Measurements from ENCODE around the gene NBPF1. TPM values are rescaled to one million over a fixed set of nuclear protein-coding genes. Genes with fewer than 3 reads are reported as not detected.
"Not testable (repeated sequence)": the region's sequence is repeated elsewhere in the genome, so short reads cannot be mapped to it uniquely, and the experiment has no call there.

Gene NBPF1
- total RNA-seq, 2 donors from 2014 or later = 29.9 to 58.6 TPM

DNA sequence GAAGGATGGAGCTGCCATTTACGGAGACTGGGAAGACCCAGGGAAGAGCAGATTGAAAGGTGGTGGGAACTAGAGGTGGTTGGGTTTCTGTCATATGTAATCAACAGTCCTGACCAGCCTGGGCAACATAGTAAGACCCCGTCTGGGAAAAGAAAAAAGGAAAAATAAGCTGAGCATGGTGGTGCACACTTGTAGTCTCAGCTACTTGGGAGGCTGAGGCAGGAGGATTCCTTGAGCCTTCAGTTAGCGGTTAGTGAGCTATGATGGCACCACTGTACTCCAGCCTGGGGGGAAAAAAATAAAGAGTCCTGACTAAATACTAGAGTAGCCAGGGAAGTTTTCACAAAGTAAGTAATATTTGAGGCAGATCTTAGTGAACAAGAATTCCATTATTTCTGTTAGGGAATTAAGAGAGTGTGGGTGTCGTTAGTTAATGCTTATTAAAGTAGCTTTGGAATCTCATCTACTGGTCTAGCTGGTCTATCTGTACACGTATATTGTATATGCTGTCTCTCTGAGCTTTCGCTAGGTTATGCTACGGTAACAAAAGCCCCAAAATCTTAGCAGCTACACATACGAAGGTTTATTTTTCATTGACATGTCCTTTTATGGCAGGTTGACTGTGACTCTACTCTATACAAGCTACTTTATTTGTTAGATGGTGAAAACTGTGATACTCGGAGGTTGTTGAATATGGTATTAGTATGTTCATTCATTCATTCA, 4.4 kb downstream of the NBPF1 start:
- TF ChIP-seq POLR2A (IDR thresholded peaks at IDR 0.05) = no peak
- TF ChIP-seq, protein P1, sequence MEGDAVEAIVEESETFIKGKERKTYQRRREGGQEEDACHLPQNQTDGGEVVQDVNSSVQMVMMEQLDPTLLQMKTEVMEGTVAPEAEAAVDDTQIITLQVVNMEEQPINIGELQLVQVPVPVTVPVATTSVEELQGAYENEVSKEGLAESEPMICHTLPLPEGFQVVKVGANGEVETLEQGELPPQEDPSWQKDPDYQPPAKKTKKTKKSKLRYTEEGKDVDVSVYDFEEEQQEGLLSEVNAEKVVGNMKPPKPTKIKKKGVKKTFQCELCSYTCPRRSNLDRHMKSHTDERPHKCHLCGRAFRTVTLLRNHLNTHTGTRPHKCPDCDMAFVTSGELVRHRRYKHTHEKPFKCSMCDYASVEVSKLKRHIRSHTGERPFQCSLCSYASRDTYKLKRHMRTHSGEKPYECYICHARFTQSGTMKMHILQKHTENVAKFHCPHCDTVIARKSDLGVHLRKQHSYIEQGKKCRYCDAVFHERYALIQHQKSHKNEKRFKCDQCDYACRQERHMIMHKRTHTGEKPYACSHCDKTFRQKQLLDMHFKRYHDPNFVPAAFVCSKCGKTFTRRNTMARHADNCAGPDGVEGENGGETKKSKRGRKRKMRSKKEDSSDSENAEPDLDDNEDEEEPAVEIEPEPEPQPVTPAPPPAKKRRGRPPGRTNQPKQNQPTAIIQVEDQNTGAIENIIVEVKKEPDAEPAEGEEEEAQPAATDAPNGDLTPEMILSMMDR (IDR thresholded peaks at IDR 0.05) = no peak
- no peak overlapping the region for H3K27ac ChIP-seq
- H3K9me3 ChIP-seq = no peaks in the 10 kb centered on the region
- no peak overlapping the region for H3K4me3 ChIP-seq
- H3K36me3 ChIP-seq = no peaks in the 10 kb centered on the region
- 93% methylated on average over 9 of the region's 9 CpGs for WGBS
- no peak for DNase-seq (ENCODE audit: low spot score)
- H3K4me1 ChIP-seq (replicated peaks) = no peaks in the 10 kb centered on the region
- H3K27me3 ChIP-seq (replicated peaks; ENCODE audit: insufficient read depth) = no peaks in the 10 kb centered on the region
- intact Hi-C loops (cut with DNase I) = no loop called here

DNA sequence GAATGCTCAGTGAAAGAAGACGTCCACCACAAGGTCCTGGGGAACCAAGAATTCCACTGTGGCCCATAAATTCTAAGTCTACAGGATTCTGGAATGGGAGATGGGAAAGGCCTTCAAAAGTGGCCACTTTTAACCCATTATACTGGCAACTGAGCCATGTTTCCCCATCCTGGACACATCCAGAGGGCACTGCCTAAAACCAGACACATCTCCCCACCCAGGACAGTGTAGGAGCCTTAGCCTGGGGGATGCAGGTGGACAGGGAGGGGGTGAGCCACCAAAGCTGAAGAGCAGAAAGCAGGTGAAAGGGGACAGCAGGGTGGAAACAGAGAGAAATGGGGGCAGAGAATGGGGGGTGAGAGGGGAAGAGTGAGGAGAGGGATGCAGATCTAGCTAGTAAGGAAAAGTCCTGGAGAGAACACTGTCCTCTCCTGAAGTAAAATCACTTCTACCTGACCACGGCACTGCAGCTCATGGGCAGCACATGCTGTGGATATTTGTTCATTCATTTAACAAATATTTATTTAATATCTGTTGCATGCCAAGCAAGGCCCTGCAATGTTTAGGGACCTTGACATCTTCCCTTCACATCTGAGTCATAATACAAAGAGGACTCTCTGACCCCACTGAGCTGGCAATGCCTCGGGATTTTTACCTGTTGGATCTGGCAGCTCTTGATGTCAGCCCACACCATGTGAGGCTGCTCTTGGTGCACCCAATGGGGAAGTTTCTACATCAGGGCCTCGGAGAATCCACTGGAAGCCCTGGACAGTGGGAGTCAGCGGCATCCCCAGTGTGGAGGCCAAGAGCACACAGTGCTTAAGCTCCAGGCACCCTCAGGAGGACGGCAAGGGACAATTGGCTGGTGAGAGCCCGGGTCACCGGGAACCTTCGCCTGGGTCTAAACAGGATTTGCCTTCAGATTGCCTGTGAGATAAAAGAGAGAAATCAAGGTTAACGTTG, 5.2 kb downstream of the NBPF1 start:
- H3K9me3 ChIP-seq; intact Hi-C loops (cut with DNase I); H3K4me1 ChIP-seq (replicated peaks); H3K27ac ChIP-seq; H3K36me3 ChIP-seq; DNase-seq (ENCODE audit: low spot score); H3K4me3 ChIP-seq; H3K27me3 ChIP-seq (replicated peaks; ENCODE audit: insufficient read depth): not testable (repeated sequence)
- WGBS = 86% methylated on average over 10 of the region's 10 CpGs

DNA sequence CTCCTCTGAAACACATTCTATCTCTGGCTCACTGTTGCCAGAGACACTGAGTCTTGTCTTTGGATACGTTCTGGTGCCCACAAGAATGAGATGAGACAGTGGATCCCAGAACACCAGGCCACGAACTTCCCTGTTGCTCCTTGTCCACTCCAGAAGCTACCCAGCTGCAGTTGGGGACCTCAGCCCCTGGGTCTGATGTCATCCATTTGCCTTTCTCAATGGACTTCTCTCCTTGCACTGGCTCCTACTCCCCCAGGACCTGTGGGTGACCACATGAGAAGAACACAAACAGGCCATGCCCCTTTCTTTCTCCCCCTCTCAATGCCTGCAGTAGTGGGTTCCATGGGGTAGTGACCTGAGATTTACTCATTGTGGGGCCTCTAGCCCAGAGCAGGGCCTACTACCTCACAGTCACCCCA, 5.9 kb downstream of the NBPF1 start:
- 91% methylated on average over 2 of the region's 2 CpGs for WGBS

GRCh38 chr1:16606666-16607432, 6.5 kb downstream of the NBPF1 start:
- DNase-seq (ENCODE audit: low spot score); H3K4me1 ChIP-seq (replicated peaks); H3K27ac ChIP-seq; H3K9me3 ChIP-seq; intact Hi-C loops (cut with DNase I); H3K4me3 ChIP-seq; H3K36me3 ChIP-seq; H3K27me3 ChIP-seq (replicated peaks; ENCODE audit: insufficient read depth): not testable (repeated sequence)
- WGBS = 92% methylated on average over 5 of the region's 5 CpGs

More for the DNA sequence above, 5.9 kb downstream of the NBPF1 start:
- Histone ChIP-seq H3K27ac (no peak overlapping the region), H3K4me3 (no peak overlapping the region), H3K4me1 (replicated peaks) (no peaks in the 10 kb centered on the region), H3K36me3 (no peaks in the 10 kb centered on the region), H3K9me3 (no peaks in the 10 kb centered on the region), H3K27me3 (replicated peaks; ENCODE audit: insufficient read depth) (no peaks in the 10 kb centered on the region)
- intact Hi-C loops (cut with DNase I) = no loop called here
- TF ChIP-seq POLR2AphosphoS5 (IDR thresholded peaks at IDR 0.05) = no peak
- TF ChIP-seq POLR2A (IDR thresholded peaks at IDR 0.05) = no peak
- TF ChIP-seq, protein P1 (IDR thresholded peaks at IDR 0.05) = no peak
- no peak for DNase-seq (ENCODE audit: low spot score)

DNA sequence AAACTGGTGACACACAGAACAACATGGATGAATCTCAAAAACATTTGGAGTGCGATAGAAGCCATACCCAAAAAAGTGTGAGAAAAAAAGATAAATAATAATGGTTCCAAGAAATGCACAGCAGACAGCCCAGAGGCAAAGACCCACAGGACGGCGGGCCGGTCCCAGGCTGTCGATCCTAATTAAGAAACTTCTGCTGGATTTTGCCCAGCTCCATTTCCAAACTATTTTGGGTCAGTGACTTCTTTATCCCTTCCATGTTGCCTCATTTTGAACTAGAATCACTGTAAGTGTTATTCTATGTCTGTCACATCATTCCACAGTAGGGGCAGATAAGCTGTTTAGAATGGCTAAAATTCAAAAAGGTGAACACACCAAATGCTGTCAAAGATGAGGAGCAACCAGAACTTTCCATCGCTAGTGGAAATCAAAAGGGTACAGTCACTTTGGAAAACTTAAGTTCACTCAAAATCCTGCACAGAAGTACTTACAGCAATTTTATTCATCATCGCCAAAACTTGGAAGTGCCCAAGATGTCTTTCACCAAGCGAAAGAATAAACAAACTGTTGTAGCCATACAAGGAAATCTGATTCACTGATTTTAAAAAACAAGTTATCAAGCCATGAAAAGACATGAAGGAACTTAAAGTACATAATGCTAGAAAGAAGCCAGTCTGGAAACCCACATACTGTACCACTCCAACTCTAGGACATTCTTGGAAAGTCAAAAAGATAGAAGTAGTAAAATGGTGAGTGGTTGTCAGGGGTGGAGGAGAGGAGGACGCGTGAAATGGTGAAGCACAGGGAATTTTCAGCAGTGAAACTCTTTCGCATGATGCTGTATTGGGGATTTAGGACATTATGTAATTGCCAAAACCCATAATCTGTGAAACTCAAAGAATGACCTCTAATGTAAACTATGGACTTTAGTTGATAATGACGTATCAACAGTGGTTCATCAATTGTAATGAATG, 7.5 kb downstream of the NBPF1 start:
- H3K4me3 ChIP-seq = no peak overlapping the region
- no peaks in the 10 kb centered on the region for H3K9me3 ChIP-seq
- no peak overlapping the region for H3K27ac ChIP-seq
- intact Hi-C loops (cut with DNase I) = no loop called here
- DNase-seq (ENCODE audit: low spot score) = peak; percentile 7
- no peaks in the 10 kb centered on the region for H3K4me1 ChIP-seq (replicated peaks)
- no peaks in the 10 kb centered on the region for H3K36me3 ChIP-seq
- TF ChIP-seq, protein P1 (IDR thresholded peaks at IDR 0.05) = no peak
- TF ChIP-seq POLR2A (IDR thresholded peaks at IDR 0.05) = no peak
- no peak for TF ChIP-seq POLR2AphosphoS5 (IDR thresholded peaks at IDR 0.05)
- WGBS = 84% methylated on average over 12 of the region's 12 CpGs
- no peaks in the 10 kb centered on the region for H3K27me3 ChIP-seq (replicated peaks; ENCODE audit: insufficient read depth)
